HG02840 (cell line): ENCODE results near the gene ZNF747.
A peak's percentile ranks its signal among the peaks of the same experiment; 100 is the strongest.

Source experiments
- ATAC-seq: cut with Tn5 transposase; IDR thresholded peaks from one replicate; pipeline ENCODE4 v1.9.1; 2021; ENCODE audit warnings: mild to moderate bottlenecking, moderate library complexity, moderate number of reproducible peaks; ENCODE audit not compliant: unreplicated experiment, low FRiP score

ZNF747 gene

GRCh38 chr16:30534368-30535105 lies at the start of gene ZNF747:
ZNF747 (minus strand) TSS chr16:30534858; CDS start chr16:30534679, 179 bp downstream.
- peak; percentile 60 for ATAC-seq

DNA sequence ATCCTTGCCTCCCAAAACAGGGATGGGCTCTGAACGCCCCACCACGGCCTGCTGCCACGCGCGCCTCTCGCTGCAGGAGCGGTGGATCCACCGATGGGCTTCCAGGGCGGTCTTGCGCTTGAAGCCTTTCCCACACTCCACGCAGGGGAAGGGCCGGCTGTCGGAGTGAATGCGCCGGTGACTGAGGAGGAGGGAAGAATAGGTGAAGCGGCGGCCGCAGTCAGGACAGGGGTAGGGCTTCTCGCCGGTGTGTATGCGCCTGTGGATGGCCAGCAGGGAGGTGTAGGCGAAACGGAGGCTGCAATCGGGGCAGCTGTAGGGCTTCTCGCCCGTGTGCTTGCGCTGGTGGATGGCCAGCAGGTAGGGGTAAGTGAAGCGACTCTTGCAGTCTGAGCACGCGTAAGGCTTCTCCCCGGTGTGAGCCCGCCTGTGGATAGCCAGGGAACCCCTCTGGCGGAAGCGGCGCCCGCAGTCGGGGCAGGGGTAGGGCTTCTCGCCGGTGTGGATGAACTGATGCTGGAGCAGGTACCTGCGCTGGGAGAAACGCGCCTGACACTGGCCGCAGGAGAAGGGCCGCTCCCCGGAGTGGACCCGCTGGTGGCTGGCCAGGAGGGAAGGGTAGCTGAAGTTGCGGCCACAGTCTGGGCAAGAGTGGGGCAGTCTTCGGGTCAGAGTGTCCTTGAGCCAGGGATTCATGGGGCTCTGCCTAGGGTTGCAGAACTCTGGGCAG lies 48.1 kb upstream of the ZNF747 start:
- no peak for ATAC-seq

- ATAC-seq = no peak
Observed at GRCh38 chr16:30581457-30581856, 46.8 kb upstream of the ZNF747 start.

- no peak for ATAC-seq
Observed at GRCh38 chr16:30574678-30575077, 40.0 kb upstream of the ZNF747 start.

- ATAC-seq = peak; percentile 70
Observed at GRCh38 chr16:30571445-30572322, 37.0 kb upstream of the ZNF747 start, which contains the start of gene ZNF688. ZNF688 (minus strand) TSS chr16:30571714; CDS start chr16:30571629, 85 bp downstream.

- no peak for ATAC-seq
Observed at GRCh38 chr16:30570636-30571444, 36.2 kb upstream of the ZNF747 start.

GRCh38 chr16:30569746-30570635 lies 35.3 kb upstream of the ZNF747 start:
- ATAC-seq = no peak

GRCh38 chr16:30569281-30569680 lies 34.6 kb upstream of the ZNF747 start:
- ATAC-seq = no peak

DNA sequence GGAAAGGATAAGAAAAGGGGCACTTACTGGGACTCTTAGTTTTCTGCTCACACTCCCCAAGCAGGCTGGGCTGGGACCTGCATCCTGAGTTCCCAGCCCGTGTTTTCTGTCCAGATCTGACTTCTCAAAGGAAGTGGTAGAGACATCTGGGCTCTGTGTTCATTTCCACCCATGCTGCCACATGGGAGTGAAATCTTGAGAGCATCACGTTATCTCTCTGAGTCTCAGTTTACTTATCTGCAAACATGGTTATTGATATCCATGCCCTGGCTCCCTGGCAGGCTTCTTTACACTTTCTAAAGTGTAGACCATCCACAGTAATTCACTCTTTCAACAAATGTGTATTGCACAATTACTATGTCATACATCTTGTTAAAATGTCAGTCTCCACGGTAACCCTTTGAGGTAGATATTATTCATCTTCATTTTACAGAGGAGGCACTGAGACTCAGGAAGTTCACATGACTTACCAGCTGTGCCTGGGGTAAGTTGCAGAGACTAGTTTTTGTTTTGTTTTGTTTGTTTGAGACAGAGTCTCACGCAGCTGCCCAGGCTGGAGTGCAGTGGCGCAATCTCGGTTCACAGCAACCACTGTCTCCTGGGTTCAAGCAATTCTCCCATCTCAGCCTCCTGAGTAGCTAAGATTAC lies 33.5 kb upstream of the ZNF747 start:
- ATAC-seq = no peak

DNA sequence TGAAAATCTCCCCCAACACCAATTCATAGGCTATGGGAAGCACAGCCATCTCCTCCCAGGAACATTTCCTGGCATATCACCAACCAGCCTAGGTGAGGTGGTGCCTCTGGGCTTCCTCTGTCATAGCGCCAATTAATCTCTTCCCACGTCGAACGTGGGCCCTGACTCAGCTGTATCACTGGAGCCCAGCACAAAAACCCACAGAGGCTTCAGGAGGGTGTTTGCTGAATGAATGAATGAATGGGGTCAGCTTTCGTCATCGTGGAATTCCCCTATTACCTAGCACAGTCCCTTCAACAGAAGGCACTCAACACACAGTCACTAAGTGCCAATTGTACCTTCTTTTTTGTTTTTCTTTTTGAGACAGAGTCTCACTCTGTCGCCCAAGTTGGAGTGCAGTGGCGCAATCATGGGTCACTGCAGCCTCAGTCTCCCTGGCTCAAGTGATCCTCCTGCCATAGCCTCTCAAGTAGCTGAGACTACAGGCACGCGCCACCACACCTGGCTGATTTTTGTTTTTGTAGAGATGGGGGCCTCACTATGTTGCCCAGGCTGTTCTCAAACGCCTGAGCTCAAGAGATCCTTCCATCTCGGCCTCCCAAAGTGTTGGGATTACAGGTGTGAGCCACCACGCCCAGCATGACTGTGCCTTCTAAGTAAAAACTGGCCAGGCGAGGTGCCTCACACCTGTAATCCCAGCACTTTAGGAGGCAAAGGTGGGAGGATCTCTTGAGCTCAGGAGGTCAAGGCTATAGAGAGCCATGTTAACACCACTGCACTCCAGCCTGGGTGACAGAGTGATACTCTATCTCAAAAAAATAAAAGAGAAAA lies 32.7 kb upstream of the ZNF747 start:
- ATAC-seq = no peak

- no peak for ATAC-seq
Observed at GRCh38 chr16:30566531-30566930, 31.9 kb upstream of the ZNF747 start.

- ATAC-seq = no peak
Observed at GRCh38 chr16:30565984-30566383, 31.3 kb upstream of the ZNF747 start.

DNA sequence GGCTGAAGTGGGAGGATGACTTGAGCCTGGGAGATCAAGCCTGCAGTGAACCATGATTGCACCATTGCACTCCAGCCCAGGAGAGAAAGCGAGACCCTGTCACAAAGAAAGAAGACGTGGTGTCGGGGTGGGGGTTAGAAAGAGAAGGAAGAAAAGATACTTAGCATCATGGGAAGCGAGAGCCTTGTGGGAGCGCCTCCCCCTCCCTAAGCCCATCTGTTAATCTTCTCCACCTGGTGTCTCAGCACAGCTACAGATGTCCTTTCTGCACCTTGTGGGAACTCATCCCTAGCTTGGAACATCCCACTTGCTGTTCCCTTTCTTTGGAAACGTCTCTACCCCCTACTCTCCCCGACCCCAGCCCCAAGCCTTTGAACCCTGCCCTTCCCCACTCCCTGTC lies 30.9 kb upstream of the ZNF747 start:
- ATAC-seq = no peak

DNA sequence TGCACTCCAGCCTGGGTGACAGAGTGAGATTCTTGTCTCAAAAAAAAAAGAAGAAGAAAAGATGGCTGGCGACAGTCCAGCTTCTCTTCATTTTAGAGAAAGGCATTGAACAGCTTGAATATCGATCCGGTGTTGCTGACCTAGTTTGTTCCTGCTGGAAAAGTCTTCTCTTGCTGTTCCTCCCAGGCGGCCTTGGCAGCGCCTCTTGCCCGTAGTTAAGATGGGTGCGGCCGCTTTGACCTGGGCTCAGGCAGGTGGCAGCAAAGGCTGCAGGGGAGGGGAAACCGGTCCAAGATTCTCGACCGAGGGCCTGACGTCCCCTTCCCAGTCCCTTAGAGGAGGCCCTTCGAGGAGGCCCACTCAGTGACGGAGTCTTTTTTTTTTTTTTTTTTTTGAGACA lies 27.4 kb upstream of the ZNF747 start:
- no peak for ATAC-seq

DNA sequence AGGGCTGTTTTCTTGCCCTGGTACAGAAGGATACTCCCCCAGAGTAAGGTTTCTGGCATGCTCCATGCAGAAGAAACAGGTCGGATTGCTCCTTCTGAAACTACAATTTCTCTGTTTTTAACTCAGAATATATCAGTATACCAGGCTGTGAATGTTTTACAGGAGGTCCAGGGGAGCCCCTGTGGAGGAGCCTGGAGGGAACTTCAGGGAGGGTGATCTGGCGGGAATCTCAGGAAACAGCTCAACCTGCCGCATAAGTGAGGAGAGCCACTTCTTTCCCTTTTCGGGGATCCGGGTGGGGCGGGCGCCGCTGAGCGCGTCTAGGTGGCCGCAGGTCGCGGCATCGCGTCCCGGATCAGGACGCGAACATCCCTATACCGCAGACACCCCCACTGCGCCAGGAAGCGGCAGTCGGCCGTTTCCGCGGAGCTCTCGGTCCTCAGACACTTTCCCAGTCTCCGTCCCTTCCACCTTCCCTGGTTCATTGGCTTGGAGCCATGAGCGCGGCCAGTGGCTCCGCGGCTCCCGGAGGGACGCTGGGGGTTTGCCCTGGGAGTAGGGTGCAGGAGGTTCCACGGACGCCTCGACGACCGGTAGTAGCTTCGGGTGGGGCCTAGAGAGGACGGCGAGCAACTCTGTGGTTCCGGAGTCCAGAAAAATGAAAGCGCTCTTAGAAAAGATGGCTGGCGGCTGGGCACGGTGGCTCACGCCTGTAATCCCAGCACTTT lies 26.6 kb upstream of the ZNF747 start:
- no peak for ATAC-seq

DNA sequence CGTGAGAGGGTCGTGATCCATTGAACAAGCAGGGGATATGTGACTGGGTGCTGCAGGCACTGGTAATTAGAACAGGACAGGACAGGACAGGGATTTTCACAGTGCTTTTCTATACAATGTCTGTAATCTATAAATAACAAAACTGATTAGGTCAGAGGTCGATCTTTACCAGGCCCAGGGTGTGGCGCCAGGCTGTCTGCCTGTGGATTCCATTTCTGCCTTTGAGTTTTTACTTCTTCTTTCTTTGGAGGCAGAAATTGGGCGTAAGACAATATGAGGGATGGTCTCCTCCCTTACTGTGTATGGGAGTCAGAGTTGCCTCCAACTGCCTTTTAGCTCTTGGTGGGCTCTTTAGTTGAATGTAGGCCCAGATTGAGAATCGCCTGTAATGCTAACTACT lies 25.0 kb upstream of the ZNF747 start:
- no peak for ATAC-seq

DNA sequence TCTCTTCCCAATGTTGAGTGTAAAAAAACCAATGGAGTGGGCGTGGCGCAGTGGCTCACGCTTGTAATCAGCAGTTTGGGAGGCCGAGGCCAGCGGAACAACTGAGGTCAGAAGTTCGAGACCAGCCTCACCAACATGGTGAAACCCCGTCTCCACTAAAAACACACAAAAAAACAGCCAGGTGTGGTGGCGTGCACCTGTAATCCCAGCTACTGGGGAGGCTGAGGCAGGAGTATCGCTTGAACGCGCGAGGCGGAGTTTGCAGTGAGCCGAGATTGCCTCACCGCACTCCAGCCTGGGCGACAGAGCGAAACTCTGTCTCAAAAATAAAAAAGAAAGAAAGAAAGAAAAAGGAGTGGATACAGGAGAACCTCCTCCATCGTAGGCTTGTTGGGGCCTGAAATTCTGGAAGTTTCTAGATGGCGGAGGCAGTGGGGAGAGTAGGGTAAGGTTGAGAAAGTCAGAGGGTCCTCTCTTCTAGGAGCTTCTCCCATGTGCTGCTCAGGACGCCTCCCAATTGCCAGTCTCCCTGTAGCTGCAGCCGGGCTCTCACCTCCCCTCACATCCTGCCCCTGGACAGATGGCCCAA lies 24.2 kb upstream of the ZNF747 start:
- peak; percentile 3 for ATAC-seq
